Activated CD4-positive, alpha-beta T cell treated with anti-CD3 and anti-CD28 coated beads, Interleukin-2, amount 50 U/mL, for 48 hours (primary cell): ENCODE data around the gene CXCR3.
"Not testable (repeated sequence)": the region's sequence is repeated elsewhere in the genome, so short reads cannot be mapped to it uniquely, and the experiment has no call there.

Experiments used
- DNase-seq, 2 experiments: peaks; one replicate each; pipeline ENCODE4 v3.0.0-alpha.2; 2020

The CXCR3 gene

GRCh38 chrX:71636438-71637252 lies 18.3 kb upstream of the CXCR3 start:
- DNase-seq: no peak

DNA sequence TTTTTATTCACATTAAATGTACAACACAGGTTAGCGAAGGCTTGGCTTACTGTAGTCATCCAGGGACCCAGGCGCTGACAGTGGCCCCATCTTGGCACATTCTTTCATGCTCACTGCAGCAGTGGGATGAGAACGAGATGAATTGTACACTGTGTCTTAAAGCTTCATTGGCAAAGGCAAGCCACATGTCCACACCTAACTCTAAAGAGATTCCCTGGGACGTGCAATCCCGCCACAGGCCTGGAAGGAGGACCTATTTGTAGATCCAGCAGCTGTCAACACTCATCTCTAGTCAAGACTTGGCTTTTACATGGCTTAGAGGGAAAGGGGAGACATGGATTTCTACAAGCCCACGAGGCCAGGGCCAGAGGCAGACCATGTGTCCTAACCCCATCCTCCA lies 16.1 kb upstream of the CXCR3 start:
- no peak for DNase-seq

GRCh38 chrX:71632923-71633657 lies 14.8 kb upstream of the CXCR3 start:
- DNase-seq: no peak

DNA sequence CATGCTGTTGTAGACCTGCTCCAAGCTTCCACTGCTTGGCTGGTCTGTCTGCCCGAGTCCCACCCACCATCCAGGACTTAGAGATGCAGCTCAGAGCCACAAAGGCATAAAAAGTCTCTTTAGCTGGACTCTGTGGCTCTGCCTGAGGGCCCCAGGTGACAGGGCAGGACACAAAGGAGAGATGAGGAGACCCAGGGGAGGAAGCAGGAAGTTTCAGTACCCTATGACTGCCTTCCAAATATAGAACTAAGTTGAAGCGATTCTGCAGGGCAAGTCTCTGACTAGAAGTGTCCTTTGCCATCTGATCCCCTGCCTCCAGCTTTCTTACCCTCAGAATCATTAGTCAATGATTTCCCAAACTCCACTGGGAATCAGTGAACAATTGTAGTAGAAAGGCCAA lies 11.2 kb upstream of the CXCR3 start:
- no peak for DNase-seq

DNA sequence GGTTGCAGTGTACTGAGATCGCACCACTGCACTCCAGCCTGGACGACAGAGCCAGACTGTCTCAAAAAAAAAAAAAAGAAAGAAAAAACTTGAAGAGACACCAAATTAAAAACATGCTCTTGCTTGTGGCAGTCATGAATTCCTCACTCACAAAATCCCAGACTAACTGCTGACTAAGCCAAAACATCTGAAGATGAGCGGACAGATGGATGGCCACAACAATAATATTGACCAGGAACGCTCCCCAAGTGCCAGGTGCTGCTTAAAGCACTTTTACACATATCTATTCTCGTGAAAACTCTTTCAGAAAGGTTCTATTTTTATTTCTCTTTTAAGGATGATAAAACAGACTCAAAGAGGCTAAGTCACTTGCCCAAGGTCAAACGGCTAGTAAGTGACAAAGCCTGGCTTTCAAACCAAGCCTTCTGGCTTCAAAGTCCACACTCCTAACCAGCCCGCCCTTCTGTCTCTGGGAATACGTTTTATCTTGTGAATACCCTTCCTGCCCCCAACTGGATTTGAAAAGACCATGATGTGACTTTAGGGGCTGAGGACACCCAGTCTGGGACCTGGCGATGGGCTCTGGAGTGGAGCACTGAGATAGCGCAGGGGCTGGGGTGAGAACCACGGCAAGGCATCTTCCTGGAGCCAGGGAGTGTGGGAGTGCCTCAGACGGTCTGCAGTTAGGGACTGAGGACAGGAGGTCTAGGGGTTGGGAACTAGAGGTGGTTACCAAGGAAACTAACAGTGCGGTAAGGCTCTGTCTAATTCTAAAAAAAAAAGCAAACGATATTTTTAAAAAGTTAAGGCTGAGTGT lies 9.5 kb upstream of the CXCR3 start:
- DNase-seq: no peak

DNA sequence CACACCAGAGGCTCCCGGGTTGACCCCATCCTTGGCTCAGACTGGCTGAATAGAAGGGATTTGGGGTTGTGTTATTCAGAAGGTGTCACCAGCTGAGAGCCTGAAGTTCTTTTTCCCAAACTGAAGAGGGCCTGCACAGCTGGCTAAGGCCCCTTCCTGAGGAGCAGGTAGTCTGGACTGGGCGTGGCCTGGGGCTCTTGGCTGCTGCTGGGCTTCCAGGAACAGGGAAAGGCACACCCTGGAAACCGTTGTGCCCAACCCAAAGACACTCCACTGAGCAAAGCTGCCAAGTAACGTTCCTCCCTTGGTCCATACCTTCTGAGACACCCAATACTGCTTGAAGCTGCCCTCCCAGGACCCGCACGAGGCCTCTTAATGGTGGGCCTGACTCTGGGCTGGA lies 8.3 kb upstream of the CXCR3 start:
- DNase-seq: no peak

- DNase-seq: no peak
Measured at GRCh38 chrX:71625471-71625870, 7.2 kb upstream of the CXCR3 start.

- no peak for DNase-seq
Measured at GRCh38 chrX:71623714-71624113, 5.4 kb upstream of the CXCR3 start.

GRCh38 chrX:71622576-71623450 lies 4.5 kb upstream of the CXCR3 start:
- peak; percentile 52 to 66 for DNase-seq

- no peak for DNase-seq
Measured at GRCh38 chrX:71622032-71622575, 3.8 kb upstream of the CXCR3 start.

GRCh38 chrX:71621603-71622002 lies 3.3 kb upstream of the CXCR3 start:
- DNase-seq: no peak

DNA sequence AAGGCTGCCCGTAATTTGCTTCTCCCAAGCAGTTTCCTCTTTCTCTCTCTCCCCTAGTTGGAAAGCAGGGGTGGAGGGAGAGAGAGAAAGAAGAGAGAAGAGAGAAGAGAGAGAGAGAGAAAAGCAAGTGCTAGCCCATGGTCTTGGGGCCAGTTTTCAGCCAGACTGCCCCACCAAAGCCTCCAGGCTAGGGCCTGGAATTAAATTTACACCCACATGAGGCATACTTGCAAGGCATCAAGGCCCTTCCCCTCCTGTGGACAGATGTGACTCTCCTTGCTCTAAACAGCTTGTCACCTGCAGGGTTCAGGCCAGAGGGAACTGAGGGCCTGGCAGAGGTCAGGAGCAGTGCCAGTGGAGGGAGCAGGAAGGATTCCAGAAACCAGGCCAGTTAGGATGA lies 1.7 kb upstream of the CXCR3 start:
- no peak for DNase-seq

DNA sequence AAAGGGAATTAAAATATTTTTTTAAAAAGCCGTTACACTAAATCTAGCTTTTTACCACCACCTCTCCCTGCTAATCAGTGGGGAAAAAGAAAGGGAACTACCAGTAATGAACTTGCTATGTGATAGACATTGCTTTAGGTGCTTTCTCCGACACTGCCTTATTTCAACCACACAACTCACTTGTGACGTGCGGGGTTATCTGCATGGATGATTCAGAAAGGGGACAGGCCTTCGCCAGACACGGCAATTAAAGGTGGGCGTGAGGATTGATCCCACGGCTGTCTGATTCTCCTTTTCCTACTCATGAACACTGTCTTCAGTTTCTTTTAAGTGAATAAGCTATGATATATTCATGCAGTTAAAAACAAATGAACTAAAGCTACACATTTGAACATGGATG lies 882 bp upstream of the CXCR3 start:
- DNase-seq: peak; percentile 63 to 74

- DNase-seq: no peak
Measured at GRCh38 chrX:71618787-71619186, 476 bp upstream of the CXCR3 start.

DNA sequence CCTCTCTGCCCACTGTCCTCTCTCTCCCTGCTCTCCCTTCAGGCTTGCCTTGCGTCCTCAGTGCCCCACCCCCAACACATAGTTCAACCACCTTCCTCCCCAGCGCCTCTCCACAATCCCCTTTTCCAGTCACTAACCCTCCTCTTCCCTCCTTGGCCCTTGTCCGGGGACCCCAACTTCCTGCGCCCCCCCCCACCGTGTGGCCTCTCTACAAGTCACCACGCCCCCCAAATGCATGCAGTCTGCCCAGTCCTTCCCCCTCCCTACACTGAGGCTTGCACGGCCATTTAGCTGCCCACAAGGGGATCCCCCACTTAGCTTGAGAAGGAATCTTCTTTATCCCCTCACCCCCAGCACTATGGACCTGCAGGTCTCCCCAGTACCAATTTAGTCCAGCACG lies 569 bp downstream of the CXCR3 start:
- DNase-seq: no peak

DNA sequence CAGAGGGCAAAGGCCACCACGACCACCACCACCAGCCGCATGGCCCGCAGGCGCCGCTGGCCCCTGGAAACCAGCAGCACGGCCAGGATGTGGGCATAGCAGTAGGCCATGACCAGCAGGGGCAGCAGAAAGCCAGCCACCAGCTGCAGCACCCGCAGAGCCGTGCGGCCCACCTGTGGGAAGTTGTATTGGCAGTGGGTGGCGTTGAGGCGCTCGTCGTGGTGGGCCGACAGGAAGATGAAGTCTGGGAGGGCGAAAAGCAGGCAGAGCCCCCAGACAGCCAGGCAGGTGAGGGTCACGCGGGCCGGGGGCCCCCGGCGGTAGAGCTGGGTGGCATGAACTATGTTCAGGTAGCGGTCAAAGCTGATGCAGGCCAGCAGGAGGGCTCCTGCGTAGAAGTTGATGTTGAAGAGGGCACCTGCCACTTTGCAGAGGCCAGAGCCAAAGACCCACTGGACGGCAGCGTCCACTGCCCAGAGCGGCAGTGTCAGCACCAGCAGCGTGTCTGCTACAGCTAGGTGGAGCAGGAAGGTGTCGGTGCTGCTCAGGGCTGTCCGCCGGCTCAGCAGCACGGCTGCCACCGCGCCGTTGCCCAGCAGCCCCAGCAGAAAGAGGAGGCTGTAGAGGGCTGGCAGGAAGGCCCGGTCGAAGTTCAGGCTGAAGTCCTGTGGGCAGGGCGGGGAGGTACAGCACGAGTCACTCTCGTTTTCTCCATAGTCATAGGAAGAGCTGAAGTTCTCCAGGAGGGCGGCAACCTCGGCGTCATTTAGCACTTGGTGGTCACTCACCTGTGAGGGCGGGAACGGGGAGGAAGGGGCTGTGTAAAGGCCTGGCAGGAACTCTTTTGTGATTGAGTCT lies 1.4 kb downstream of the CXCR3 start:
- peak; percentile 28 to 40 for DNase-seq

DNA sequence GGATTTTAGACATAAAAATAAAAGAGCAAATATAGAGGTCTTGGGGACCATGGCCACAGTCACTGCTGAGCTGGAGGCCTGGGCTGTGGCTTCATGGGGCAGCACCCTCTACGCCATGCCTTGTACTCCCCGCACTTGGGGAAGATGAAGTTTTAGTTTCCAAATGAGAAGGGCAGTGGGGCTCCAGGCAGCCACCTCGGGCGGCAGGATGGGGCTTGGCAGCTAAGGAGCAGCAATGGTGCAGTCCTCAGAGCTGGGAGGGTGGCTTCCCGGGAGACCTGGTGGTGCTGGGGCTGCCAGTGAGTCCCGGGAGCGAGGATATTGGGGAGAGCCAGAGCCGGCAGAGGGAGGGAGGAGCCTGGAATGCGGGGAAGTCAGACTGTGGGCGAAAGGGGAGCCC lies 2.4 kb downstream of the CXCR3 start:
- peak; percentile 27 to 46 for DNase-seq

DNA sequence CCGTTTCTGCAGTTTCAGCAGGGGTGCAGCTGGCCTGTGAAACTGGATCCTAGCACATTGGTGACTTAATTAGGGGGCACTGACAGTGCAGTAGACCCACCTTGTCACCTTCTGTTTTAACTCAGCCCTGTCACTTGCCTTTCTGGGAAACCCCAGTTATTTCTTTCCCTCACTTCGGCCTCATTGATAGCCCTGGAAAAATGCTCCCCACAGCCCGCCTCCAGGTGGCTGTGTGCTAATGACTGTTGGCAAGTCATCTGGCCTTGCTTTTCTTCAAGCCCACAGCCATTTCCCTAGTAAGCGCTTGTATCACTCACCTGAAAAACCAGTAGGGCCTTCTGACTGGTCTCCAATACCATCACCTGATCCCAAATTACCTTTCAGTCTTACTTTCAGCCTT lies 3.3 kb downstream of the CXCR3 start:
- DNase-seq: no peak

- DNase-seq: no peak
Measured at GRCh38 chrX:71612256-71612655, 6.1 kb downstream of the CXCR3 start.

DNA sequence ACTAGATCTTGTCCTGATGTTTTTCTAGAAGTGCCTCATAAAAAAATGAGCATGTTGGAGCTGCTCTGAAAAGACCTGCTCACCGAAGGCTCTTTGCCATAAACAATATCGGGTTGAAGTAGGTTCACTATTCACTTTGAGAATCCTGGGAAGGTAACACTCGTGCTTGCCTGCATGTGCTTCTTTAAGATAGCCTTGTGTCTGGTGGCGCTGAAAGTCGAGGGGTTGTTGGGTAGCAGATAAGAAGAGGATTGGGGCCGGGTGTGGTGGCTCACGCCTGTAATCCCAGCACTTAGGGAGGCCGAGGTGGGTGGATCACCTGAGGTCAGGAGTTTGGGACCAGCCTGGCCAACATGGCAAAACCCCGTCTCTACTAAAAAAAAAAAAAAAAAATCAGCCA lies 6.6 kb downstream of the CXCR3 start:
- DNase-seq: not testable (repeated sequence)

DNA sequence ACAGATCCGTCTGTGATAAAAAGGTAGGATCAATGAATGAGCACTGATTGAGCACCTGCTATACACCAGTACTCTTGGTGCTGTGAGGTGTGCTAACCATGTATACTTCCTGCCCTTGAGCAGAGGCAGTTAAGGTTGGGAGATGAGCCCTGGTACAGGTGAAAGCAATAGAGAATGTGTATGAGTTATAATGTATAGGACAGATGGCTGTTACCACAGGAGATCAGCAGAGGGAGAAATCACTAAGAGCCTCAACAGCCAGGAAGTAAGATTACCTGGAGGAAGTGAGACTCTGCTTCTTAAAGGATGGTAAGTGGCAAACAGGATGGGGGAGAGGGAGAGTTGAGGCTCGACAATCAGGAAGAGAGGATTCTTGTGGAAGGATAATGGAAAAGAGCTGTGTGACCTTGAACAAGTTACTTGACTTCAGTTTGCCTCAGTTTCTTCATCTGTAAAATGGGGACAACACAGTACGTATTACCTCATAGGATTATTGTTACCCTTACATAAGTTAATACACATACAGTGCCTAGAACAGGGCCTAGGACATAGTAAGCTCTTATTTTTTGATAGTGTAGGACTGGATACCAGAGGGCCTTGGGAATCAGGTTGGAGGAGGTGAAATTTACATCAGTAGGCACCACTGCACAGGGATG lies 9.1 kb downstream of the CXCR3 start:
- DNase-seq: no peak
